Fibroblast of lung (primary cell): ENCODE measurements around the gene GAS2L1.

ENCODE experiments used
- CTCF ChIP-seq, 2 donors: IDR thresholded peaks in 1 of 2; conservative IDR thresholded peaks in 1 of 2; 1 replicate in 1 of 2; 2 replicates in 1 of 2; pipeline ENCODE4 v1.5.1; 2011 to 2012; ENCODE audit warnings: low read length in 2 of 2, control low read depth in 1 of 2, inconsistent platforms in 1 of 2, low read depth in 1 of 2, mild to moderate bottlenecking in 1 of 2
- EZH2 ChIP-seq: IDR thresholded peaks from 2 replicates; pipeline ENCODE4 v1.5.1; 2012; ENCODE audit warnings: low read length, control low read depth, mild to moderate bottlenecking; ENCODE audit errors: missing control alignments

- TF ChIP-seq CTCF (conservative IDR thresholded peaks at IDR 0.05 in 1 of 2, IDR thresholded peaks at IDR 0.05 in 1 of 2; ENCODE audit: low read depth in 1 of 2, low read length in 2 of 2) (no peak), EZH2 (no peak)
These were observed 23.8 kb downstream of the GAS2L1 start for GRCh38 chr22:29330291-29330690.
